ENCODE results near the gene NEK11.

- TF ChIP-seq CTCF (IDR thresholded peaks at IDR 0.05) (no peak), POLR2A (IDR thresholded peaks at IDR 0.05) (no peak)
These were observed 361.8 kb downstream of the NEK11 start for GRCh38 chr3:131388490-131388799.

All from thyroid gland (tissue), 4 donors.